Body of pancreas (tissue), 4 donors: ENCODE results near the gene C11orf91.

Experiments
- CTCF ChIP-seq, 7 experiments: fragments of 450-650 bp in 4 of 7; fragments of 200-600 bp in 3 of 7; sonication (generic) in 3 of 7; IDR thresholded peaks; one replicate each; pipeline ENCODE4 v1.5.1; 2016 to 2019; ENCODE audit warnings: antibody characterized with exemption in 7 of 7
- POLR2A ChIP-seq, 3 donors: fragments of 450-650 bp; IDR thresholded peaks; one replicate each; pipeline ENCODE4 v1.6.1; 2016; ENCODE audit warnings: antibody characterized with exemption in 3 of 3, mild to moderate bottlenecking in 2 of 3

GRCh38 chr11:33737362-33737821 lies 36.8 kb upstream of the C11orf91 start:
- TF ChIP-seq CTCF (IDR thresholded peaks at IDR 0.05) (no peak), POLR2A (IDR thresholded peaks at IDR 0.05) (no peak)
